A549 (cell line): ENCODE data around the gene HTR5A. TPM values are rescaled to one million over a fixed set of nuclear protein-coding genes. Genes with fewer than 3 reads are reported as not detected.

Source experiments
- ATAC-seq, 2 experiments: fragments of 200-7000 bp in 1 of 2; fragments of >200 bp in 1 of 2; cut with Nextera tagmentation in 1 of 2; cut with Tn5 transposase in 1 of 2; 3 replicates each; pipeline versions ENCODE4 v1.8.0 to v1.9.1; 2018 to 2020; ENCODE audit warnings: mild to moderate bottlenecking in 1 of 2, moderate library complexity in 1 of 2
- CTCF ChIA-PET: fragments of 300-600 bp; sonication (Branson Sonifier 250); formaldehyde crosslinking; extraction: SDS; loops from one replicate; lab custom pipeline; 2021; ENCODE audit warnings: antibody characterized with exemption, inconsistent platforms; lab: Yijun Ruan, JAX
- POLR2A ChIA-PET: fragments of 350-600 bp; formaldehyde crosslinking; extraction: SDS; loops from one replicate; lab custom pipeline; 2021; ENCODE audit warnings: antibody characterized with exemption, inconsistent platforms; lab: Yijun Ruan, JAX
- DNase-seq, 2 experiments: peaks; one replicate each; pipeline versions ENCODE4 v3.0.0 to v3.0.0-alpha.2; 2011 to 2016; ENCODE audit warnings: low read depth in 1 of 2, low spot score in 1 of 2
- FAIRE-seq: peaks from 2 replicates; lab custom pipeline; 2011; peaks lifted over from hg19 to GRCh38; lab: Jason Lieb, UNC
- H3K27ac ChIP-seq, 2 experiments: fragments of >200 bp; sonication (Bioruptor Twin); formaldehyde crosslinking; 3 replicates each; pipeline ENCODE4 v1.5.1; 2016 to 2017
- H3K4me1 ChIP-seq: fragments of >200 bp; sonication (Bioruptor Twin); formaldehyde crosslinking; 3 replicates; pipeline ENCODE4 v1.6.1; 2016
- H3K4me2 ChIP-seq: fragments of >200 bp; sonication (Bioruptor Twin); formaldehyde crosslinking; 3 replicates; pipeline ENCODE4 v1.6.1; 2016
- H3K4me3 ChIP-seq: fragments of >200 bp; sonication (Bioruptor Twin); formaldehyde crosslinking; 3 replicates; pipeline ENCODE4 v1.5.1; 2016
- H3K9me3 ChIP-seq: fragments of >200 bp; sonication (Bioruptor Twin); formaldehyde crosslinking; 3 replicates; pipeline ENCODE4 v1.6.1; 2016
- BHLHE40 ChIP-seq: IDR thresholded peaks from 2 replicates; pipeline ENCODE4 v1.6.1; 2012; ENCODE audit warnings: low read depth, low read length, inconsistent platforms
- CBX8 ChIP-seq: fragments of 200-600 bp; sonication (generic); IDR thresholded peaks from 2 replicates; pipeline ENCODE4 v1.6.1; 2016
- CEBPB ChIP-seq, 2 experiments: fragments of >200 bp in 1 of 2; sonication (Bioruptor Twin) in 1 of 2; formaldehyde crosslinking in 1 of 2; IDR thresholded peaks; 2 replicates each; pipeline ENCODE4 v1.6.1; 2012 to 2016
- CHD4 ChIP-seq: fragments of 200-600 bp; sonication (generic); IDR thresholded peaks from 2 replicates; pipeline ENCODE4 v1.6.1; 2016; ENCODE audit warnings: antibody characterized with exemption, mild to moderate bottlenecking, borderline replicate concordance
- EP300 ChIP-seq, 2 experiments: fragments of >200 bp; sonication (Bioruptor Twin); formaldehyde crosslinking; IDR thresholded peaks; 2 replicates in 1 of 2; 3 replicates in 1 of 2; pipeline ENCODE4 v1.6.1; 2016 to 2017
- KDM5A ChIP-seq: fragments of 200-600 bp; sonication (generic); IDR thresholded peaks from 2 replicates; pipeline ENCODE4 v1.6.1; 2016; ENCODE audit warnings: antibody characterized with exemption, mild to moderate bottlenecking
- MYC ChIP-seq: IDR thresholded peaks from 2 replicates; pipeline ENCODE4 v1.6.1; 2012; ENCODE audit warnings: mild to moderate bottlenecking, inconsistent platforms, low read length, improper control_type of control experiment, borderline replicate concordance
- NFE2L2 ChIP-seq: fragments of 150-350 bp; conservative IDR thresholded peaks from 2 replicates; pipeline ENCODE4 v1.6.1; 2014; ENCODE audit warnings: low read length
- NR3C1 ChIP-seq: fragments of >200 bp; sonication (Bioruptor Twin); formaldehyde crosslinking; IDR thresholded peaks from 3 replicates; pipeline ENCODE4 v1.6.1; 2017
- PHF8 ChIP-seq: fragments of 200-600 bp; sonication (generic); IDR thresholded peaks from 2 replicates; pipeline ENCODE4 v1.6.1; 2016; ENCODE audit warnings: low read depth, mild to moderate bottlenecking, antibody characterized with exemption, moderate library complexity, borderline replicate concordance
- POLR2AphosphoS2 ChIP-seq: conservative IDR thresholded peaks from 2 replicates; pipeline ENCODE4 v1.6.1; 2012; ENCODE audit warnings: low read length, improper control_type of control experiment, inconsistent platforms
- RAD21 ChIP-seq, 2 experiments: fragments of >200 bp in 1 of 2; sonication (Bioruptor Twin) in 1 of 2; formaldehyde crosslinking in 1 of 2; IDR thresholded peaks in 1 of 2; conservative IDR thresholded peaks in 1 of 2; 2 replicates in 1 of 2; 3 replicates in 1 of 2; pipeline ENCODE4 v1.6.1; 2012 to 2018; ENCODE audit warnings: inconsistent platforms in 1 of 2
- RARB ChIP-seq: fragments of 250-450 bp; sonication (Bioruptor Pico); IDR thresholded peaks from 2 replicates; pipeline ENCODE4 v1.8.0; 2021; ENCODE audit warnings: mild to moderate bottlenecking, moderate library complexity
- RFX5 ChIP-seq: fragments of 450-650 bp; IDR thresholded peaks from 2 replicates; pipeline ENCODE4 v1.7.1; 2014; ENCODE audit warnings: antibody characterized with exemption, mild to moderate bottlenecking, moderate library complexity
- RNF2 ChIP-seq: fragments of 200-600 bp; sonication (generic); IDR thresholded peaks from 2 replicates; pipeline ENCODE4 v1.6.1; 2016; ENCODE audit warnings: low read depth, mild to moderate bottlenecking, antibody characterized with exemption, moderate library complexity, borderline replicate concordance
- SMC3 ChIP-seq: fragments of >200 bp; sonication (Bioruptor Twin); formaldehyde crosslinking; IDR thresholded peaks from 3 replicates; pipeline ENCODE4 v1.6.1; 2018; ENCODE audit warnings: inconsistent platforms
- TFCP2L1 ChIP-seq: fragments of 250-450 bp; sonication (Bioruptor Pico); IDR thresholded peaks from 2 replicates; pipeline ENCODE4 v1.5.0; 2021; ENCODE audit warnings: mild to moderate bottlenecking
- ZNF302 ChIP-seq: fragments of 250-450 bp; sonication (Bioruptor Pico); IDR thresholded peaks from 2 replicates; pipeline ENCODE4 v1.9.0; 2021; ENCODE audit warnings: inconsistent platforms, mild to moderate bottlenecking, moderate library complexity
- WGBS: methylation state at CpG from one replicate; pipeline ENCODE4 v1.1.6; 2017; ENCODE audit errors: missing lambda C conversion rate; 5-methylcytosine and 5-hydroxymethylcytosine counted together
- polyA plus RNA-seq, 4 experiments: library from polyadenylated mRNA; depleted of rRNA in 3 of 4; stranded (reverse); fragments of >200 nt; fragmentation: RNase III in 1 of 4; extraction: RNeasy Plus Mini Kit Qiagen cat#74134 plus additional on column Dnase treatment in 1 of 4; gene quantifications; 2 replicates in 3 of 4; 3 replicates in 1 of 4; pipeline ENCODE4 v1.2.3, GENCODE V29; 2011 to 2017
- TF ChIP-seq, protein P1 (sequence below): IDR thresholded peaks from 2 replicates; pipeline ENCODE4 v1.6.1; 2012
- TF ChIP-seq, protein P2 (sequence below): fragments of 250-450 bp; sonication (Bioruptor Pico); IDR thresholded peaks from 2 replicates; pipeline ENCODE4 v1.5.0; 2021; ENCODE audit warnings: mild to moderate bottlenecking, moderate library complexity, borderline replicate concordance
- TF ChIP-seq, protein P3 (sequence below): fragments of >200 bp; sonication (Bioruptor Twin); formaldehyde crosslinking; IDR thresholded peaks from 3 replicates; pipeline ENCODE4 v1.5.1; 2016
- TF ChIP-seq, protein P4 (sequence below): IDR thresholded peaks from 2 replicates; pipeline ENCODE4 v1.6.1; 2012
- TF ChIP-seq, protein P5 (sequence below): IDR thresholded peaks from 2 replicates; pipeline ENCODE4 v1.6.1; 2012; ENCODE audit warnings: low read depth, borderline replicate concordance

The HTR5A gene
- polyA plus RNA-seq, 2 of the 4 experiments (the other 2 are of a cell fraction): not detected

DNA sequence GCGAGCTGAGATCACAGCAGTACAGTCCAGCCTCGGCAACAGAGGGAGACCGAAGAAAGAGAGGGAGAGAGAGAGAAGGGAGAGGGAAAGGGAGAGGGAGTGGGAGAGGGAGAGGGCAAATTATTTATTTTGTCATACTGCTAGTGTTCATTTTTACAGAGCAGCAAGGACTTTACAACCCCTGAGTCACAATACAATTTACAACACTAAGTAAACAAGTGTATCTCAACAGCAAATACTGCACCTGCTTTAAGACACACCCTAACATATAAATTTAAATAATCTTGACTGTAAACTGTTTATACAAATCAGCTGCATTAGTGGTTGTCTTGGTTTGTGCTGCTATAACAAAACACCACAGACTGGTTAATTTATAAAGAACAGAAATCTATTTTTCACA lies 27.2 kb downstream of the HTR5A start:
- ChIA-PET POLR2A (no interaction called here), CTCF (no interaction called here)
- ATAC-seq (no peak), FAIRE-seq (no peak), DNase-seq (no peak)
- 7% methylated on average over 3 of the region's 3 CpGs for WGBS
- H3K4me2 ChIP-seq: no peak overlapping the region
- H3K4me1 ChIP-seq: no peaks in the 10 kb centered on the region
- no peak overlapping the region for H3K27ac ChIP-seq
- H3K9me3 ChIP-seq: no peaks in the 10 kb centered on the region
- TF ChIP-seq KDM5A (no peak), RFX5 (no peak), MYC (no peak), EP300 (IDR thresholded peaks at IDR 0.05) (no peak), POLR2AphosphoS2 (no peak), NR3C1 (no peak), PHF8 (no peak), CBX8 (no peak), NFE2L2 (no peak), RARB (CRISPR knock-in tag) (no peak), CEBPB (IDR thresholded peaks at IDR 0.05) (no peak)
- TF ChIP-seq, protein P1, sequence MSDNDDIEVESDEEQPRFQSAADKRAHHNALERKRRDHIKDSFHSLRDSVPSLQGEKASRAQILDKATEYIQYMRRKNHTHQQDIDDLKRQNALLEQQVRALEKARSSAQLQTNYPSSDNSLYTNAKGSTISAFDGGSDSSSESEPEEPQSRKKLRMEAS: no peak
- TF ChIP-seq, protein P2, sequence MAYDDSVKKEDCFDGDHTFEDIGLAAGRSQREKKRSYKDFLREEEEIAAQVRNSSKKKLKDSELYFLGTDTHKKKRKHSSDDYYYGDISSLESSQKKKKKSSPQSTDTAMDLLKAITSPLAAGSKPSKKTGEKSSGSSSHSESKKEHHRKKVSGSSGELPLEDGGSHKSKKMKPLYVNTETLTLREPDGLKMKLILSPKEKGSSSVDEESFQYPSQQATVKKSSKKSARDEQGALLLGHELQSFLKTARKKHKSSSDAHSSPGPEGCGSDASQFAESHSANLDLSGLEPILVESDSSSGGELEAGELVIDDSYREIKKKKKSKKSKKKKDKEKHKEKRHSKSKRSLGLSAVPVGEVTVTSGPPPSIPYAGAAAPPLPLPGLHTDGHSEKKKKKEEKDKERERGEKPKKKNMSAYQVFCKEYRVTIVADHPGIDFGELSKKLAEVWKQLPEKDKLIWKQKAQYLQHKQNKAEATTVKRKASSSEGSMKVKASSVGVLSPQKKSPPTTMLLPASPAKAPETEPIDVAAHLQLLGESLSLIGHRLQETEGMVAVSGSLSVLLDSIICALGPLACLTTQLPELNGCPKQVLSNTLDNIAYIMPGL: no peak
- TF ChIP-seq, protein P3, sequence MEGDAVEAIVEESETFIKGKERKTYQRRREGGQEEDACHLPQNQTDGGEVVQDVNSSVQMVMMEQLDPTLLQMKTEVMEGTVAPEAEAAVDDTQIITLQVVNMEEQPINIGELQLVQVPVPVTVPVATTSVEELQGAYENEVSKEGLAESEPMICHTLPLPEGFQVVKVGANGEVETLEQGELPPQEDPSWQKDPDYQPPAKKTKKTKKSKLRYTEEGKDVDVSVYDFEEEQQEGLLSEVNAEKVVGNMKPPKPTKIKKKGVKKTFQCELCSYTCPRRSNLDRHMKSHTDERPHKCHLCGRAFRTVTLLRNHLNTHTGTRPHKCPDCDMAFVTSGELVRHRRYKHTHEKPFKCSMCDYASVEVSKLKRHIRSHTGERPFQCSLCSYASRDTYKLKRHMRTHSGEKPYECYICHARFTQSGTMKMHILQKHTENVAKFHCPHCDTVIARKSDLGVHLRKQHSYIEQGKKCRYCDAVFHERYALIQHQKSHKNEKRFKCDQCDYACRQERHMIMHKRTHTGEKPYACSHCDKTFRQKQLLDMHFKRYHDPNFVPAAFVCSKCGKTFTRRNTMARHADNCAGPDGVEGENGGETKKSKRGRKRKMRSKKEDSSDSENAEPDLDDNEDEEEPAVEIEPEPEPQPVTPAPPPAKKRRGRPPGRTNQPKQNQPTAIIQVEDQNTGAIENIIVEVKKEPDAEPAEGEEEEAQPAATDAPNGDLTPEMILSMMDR: no peak
- H3K4me3 ChIP-seq: no peak overlapping the region

DNA sequence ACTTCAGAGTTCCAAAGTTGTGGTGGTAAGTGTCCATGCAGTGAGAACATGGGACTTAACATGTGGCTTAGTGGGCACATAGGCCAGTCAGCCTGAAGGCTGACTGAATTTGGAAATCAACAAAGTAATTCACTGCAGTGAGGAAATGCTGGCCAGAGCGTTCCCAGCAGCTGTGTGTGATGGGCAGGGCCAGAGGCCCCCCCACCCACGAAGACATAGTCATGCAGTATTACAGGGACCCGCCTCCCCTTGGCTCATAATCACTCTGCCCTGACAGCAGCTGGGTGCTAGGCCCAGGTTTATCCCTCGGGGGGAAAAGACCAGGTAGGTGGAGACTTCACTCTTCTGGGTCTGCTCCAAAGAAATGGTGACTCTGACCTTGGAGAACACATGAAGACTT lies 33.7 kb downstream of the HTR5A start:
- Histone ChIP-seq H3K4me2 (no peak overlapping the region), H3K4me1 (no peaks in the 10 kb centered on the region), H3K4me3 (no peak overlapping the region), H3K27ac (no peak overlapping the region), H3K9me3 (no peaks in the 10 kb centered on the region)
- ATAC-seq (no peak; a peak in 1 of 6 replicates), FAIRE-seq (no peak), DNase-seq (no peak)
- CTCF ChIA-PET: interaction anchor here (0.6 kb wide), 1 partner anchor 653 kb away, joined by 3 read pairs; no protein-coding TSS in a partner anchor
- TF ChIP-seq, protein P4, sequence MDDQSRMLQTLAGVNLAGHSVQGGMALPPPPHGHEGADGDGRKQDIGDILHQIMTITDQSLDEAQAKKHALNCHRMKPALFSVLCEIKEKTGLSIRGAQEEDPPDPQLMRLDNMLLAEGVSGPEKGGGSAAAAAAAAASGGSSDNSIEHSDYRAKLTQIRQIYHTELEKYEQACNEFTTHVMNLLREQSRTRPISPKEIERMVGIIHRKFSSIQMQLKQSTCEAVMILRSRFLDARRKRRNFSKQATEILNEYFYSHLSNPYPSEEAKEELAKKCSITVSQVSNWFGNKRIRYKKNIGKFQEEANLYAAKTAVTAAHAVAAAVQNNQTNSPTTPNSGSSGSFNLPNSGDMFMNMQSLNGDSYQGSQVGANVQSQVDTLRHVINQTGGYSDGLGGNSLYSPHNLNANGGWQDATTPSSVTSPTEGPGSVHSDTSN: no peak
- TF ChIP-seq ZNF302: no peak
- TF ChIP-seq, protein P5, sequence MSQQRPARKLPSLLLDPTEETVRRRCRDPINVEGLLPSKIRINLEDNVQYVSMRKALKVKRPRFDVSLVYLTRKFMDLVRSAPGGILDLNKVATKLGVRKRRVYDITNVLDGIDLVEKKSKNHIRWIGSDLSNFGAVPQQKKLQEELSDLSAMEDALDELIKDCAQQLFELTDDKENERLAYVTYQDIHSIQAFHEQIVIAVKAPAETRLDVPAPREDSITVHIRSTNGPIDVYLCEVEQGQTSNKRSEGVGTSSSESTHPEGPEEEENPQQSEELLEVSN: no peak
- no peak for TF ChIP-seq BHLHE40
- no peak for TF ChIP-seq RAD21 (conservative IDR thresholded peaks at IDR 0.05 in 1 of 2, IDR thresholded peaks at IDR 0.05 in 1 of 2)
- no peak for TF ChIP-seq SMC3
- no peak for TF ChIP-seq TFCP2L1 (CRISPR knock-in tag)
- no peak for TF ChIP-seq RNF2
- no peak for TF ChIP-seq CHD4
- 12% methylated on average over 3 of the region's 4 CpGs for WGBS
- POLR2A ChIA-PET: no interaction called here
